Measurements from ENCODE around the gene PCBP2. TPM values are rescaled to one million over a fixed set of nuclear protein-coding genes. Genes with fewer than 3 reads are reported as not detected.

The PCBP2 gene
- total and polyA plus RNA-seq, 7 donors = 333 to 661 (median 403) TPM

DNA sequence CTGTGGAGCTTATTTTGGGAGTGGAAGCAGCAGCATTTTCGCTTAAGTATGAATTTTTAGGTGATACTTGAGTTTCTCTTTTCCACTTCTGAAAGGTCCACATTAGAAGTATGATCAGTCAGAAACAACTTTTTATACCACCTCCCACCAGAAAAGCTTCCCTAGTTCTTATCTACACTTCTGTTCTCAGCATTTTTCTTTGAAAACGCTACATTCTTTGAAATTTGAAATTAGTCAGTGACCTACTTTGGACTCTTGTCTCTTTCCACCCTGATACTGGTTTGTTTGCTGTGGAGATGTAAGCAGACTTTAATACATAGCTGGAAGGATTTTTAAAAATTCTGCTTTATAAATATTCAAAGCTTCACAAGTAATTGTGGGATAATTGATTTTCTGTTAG is 22.2 kb downstream of the PCBP2 start:
- TF ChIP-seq POLR2AphosphoS5 (IDR thresholded peaks at IDR 0.05) = no peak
- no peak for TF ChIP-seq POLR2A (IDR thresholded peaks at IDR 0.05)
- TF ChIP-seq EP300 (IDR thresholded peaks at IDR 0.05) = no peak
- TF ChIP-seq CTCF (IDR thresholded peaks at IDR 0.05) = no peak
- intact Hi-C loops (cut with DNase I) = no loop called here

DNA sequence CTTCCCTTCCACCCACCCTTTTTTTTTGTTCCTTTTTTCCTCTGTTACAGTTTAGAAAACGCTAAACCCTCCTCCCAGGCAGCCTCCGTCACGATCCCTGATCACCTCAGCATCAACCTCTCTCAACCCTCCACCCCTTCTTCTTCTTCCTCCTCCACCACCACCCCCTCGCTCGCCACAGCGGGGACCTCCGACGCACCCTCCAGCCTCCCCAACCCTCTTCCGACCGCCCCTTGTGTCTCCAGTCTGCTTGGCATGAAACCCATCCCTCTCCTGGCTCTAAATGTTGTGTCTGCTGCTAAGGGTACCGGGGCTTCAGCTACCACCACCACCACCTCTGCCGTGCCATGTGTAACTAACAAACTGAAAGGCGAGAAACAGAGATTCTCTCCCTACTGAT is 22.9 kb downstream of the PCBP2 start:
- TF ChIP-seq POLR2A (IDR thresholded peaks at IDR 0.05) (no peak), POLR2AphosphoS5 (IDR thresholded peaks at IDR 0.05) (no peak), EP300 (IDR thresholded peaks at IDR 0.05) (no peak), CTCF (IDR thresholded peaks at IDR 0.05) (no peak)
- no peak for DNase-seq
- peak overlapping the region in 1 of 4 donors; percentile 22 for H3K27ac ChIP-seq
- WGBS, 2 donors = 70 to 74% methylated on average over 13 of the region's 13 CpGs
- peaks cover 0 to 43% (median 20%) of the 10 kb centered on the region in 4 donors for H3K4me1 ChIP-seq
- intact Hi-C loops (cut with DNase I) = no loop called here
- no peaks in the 10 kb centered on the region for H3K9me3 ChIP-seq
- no peaks in the 10 kb centered on the region for H3K27me3 ChIP-seq
- peaks cover 61 to 100% (median 79%) of the 10 kb centered on the region in 4 donors for H3K36me3 ChIP-seq
- H3K4me3 ChIP-seq = no peak overlapping the region

More for the DNA sequence above, 22.2 kb downstream of the PCBP2 start:
- WGBS, 2 donors = 76 to 78% methylated on average over 2 of the region's 2 CpGs
- H3K4me1 ChIP-seq = peaks cover 0 to 43% (median 20%) of the 10 kb centered on the region in 4 donors
- no peaks in the 10 kb centered on the region for H3K9me3 ChIP-seq
- peaks cover 65 to 100% (median 80%) of the 10 kb centered on the region in 4 donors for H3K36me3 ChIP-seq
- peak overlapping the region in 1 of 4 donors; percentile 22 for H3K27ac ChIP-seq
- no peak for DNase-seq
- H3K27me3 ChIP-seq = no peaks in the 10 kb centered on the region
- H3K4me3 ChIP-seq = no peak overlapping the region

DNA sequence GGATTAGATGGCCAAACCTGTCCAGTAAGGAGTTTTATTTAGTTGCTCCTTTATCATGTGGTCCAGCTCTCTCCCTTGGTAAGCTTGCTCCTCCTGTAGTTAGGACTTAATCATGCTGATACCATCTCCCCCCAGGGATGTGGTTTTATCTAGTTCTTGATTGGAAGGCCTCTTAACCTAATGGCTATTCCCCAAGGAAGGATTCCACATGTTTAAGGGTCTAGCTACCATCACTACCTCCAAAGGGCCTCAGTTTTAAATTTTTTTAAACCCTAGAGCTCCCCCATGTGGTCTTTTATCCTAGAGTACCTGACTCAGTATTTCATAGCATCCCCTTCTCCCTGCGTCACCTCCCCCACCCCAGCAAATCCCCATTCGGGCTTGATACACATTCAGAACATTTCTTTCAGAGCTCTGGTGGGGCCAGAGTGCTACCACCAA is 24.9 kb downstream of the PCBP2 start:
- Histone ChIP-seq H3K9me3 (no peaks in the 10 kb centered on the region), H3K27ac (peak overlapping the region in 3 of 4 donors; percentile 6 to 29 (median 27)), H3K4me3 (no peak overlapping the region), H3K4me1 (peaks cover 0 to 43% (median 20%) of the 10 kb centered on the region in 4 donors), H3K27me3 (no peaks in the 10 kb centered on the region), H3K36me3 (peaks cover 55 to 100% (median 75%) of the 10 kb centered on the region in 4 donors)
- DNase-seq = no peak
- 69 to 71% methylated on average over 2 of the region's 2 CpGs for WGBS, 2 donors
- TF ChIP-seq POLR2A (IDR thresholded peaks at IDR 0.05) (no peak), CTCF (IDR thresholded peaks at IDR 0.05) (no peak)
- intact Hi-C loops (cut with DNase I) = no loop called here

- Histone ChIP-seq H3K4me1 (peaks cover 0 to 30% (median 13%) of the 10 kb centered on the region in 4 donors), H3K9me3 (no peaks in the 10 kb centered on the region), H3K27me3 (no peaks in the 10 kb centered on the region), H3K36me3 (peaks cover 46 to 100% (median 72%) of the 10 kb centered on the region in 4 donors), H3K27ac (peak overlapping the region in 3 of 4 donors; percentile 10 to 25 (median 13)), H3K4me3 (no peak overlapping the region)
- peak; percentile 18 for DNase-seq
- TF ChIP-seq POLR2A (IDR thresholded peaks at IDR 0.05) (no peak), EP300 (IDR thresholded peaks at IDR 0.05) (no peak), CTCF (IDR thresholded peaks at IDR 0.05) (no peak)
- 43 to 67% methylated on average over 1 of the region's 1 CpG for WGBS, 2 donors
- intact Hi-C loops (cut with DNase I) = no loop called here
Observed at GRCh38 chr12:53478865-53479264, 27.0 kb downstream of the PCBP2 start.

DNA sequence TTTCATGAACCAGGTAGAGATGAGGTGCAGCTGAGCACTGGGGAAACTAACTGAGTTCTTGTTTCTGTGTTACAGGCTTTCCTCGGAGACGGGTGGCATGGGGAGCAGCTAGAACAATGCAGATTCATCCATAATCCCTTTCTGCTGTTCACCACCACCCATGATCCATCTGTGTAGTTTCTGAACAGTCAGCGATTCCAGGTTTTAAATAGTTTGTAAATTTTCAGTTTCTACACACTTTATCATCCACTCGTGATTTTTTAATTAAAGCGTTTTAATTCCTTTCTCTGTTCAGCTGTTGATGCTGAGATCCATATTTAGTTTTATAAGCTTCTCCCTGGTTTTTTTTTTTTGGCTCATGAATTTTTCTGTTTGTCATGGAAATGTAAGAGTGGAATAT is 27.4 kb downstream of the PCBP2 start:
- peak overlapping the region in 2 of 4 donors; percentile 10 to 13 for H3K27ac ChIP-seq

More for the DNA sequence above, 27.4 kb downstream of the PCBP2 start:
- 84 to 85% methylated on average over 5 of the region's 5 CpGs for WGBS, 2 donors
- peaks cover 41 to 100% (median 68%) of the 10 kb centered on the region in 4 donors for H3K36me3 ChIP-seq
- no peaks in the 10 kb centered on the region for H3K9me3 ChIP-seq
- H3K4me1 ChIP-seq = peaks cover 0 to 26% (median 11%) of the 10 kb centered on the region in 4 donors
- intact Hi-C loops (cut with DNase I) = no loop called here
- no peak for TF ChIP-seq POLR2AphosphoS5 (IDR thresholded peaks at IDR 0.05)
- no peak for TF ChIP-seq CTCF (IDR thresholded peaks at IDR 0.05)
- TF ChIP-seq EP300 (IDR thresholded peaks at IDR 0.05) = no peak
- TF ChIP-seq POLR2A (IDR thresholded peaks at IDR 0.05) = no peak
- peak; percentile 39 for DNase-seq
- H3K4me3 ChIP-seq = no peak overlapping the region
- H3K27me3 ChIP-seq = no peaks in the 10 kb centered on the region
